SJCRH30 (cell line): ENCODE results near the gene NCF4. TPM values are rescaled to one million over a fixed set of nuclear protein-coding genes. Genes with fewer than 3 reads are reported as not detected.

Experiments used
- DNase-seq, 2 experiments: peaks; one replicate each; pipeline ENCODE4 v3.0.0-alpha.2; 2015 to 2020
- H3K27ac ChIP-seq: fragments of 250-450 bp; sonication (Bioruptor Pico); 2 replicates; pipeline ENCODE4 v1.5.1; 2020; ENCODE audit warnings: mild to moderate bottlenecking, moderate library complexity
- H3K27me3 ChIP-seq: fragments of 250-450 bp; sonication (Bioruptor Pico); 2 replicates; pipeline ENCODE4 v1.5.1; 2020; ENCODE audit warnings: mild to moderate bottlenecking, moderate library complexity
- H3K36me3 ChIP-seq: fragments of 250-450 bp; sonication (Bioruptor Pico); 2 replicates; pipeline ENCODE4 v1.5.1; 2020; ENCODE audit warnings: mild to moderate bottlenecking, moderate library complexity
- H3K4me1 ChIP-seq: fragments of 250-450 bp; sonication (Bioruptor Pico); 2 replicates; pipeline ENCODE4 v1.5.1; 2020; ENCODE audit warnings: mild to moderate bottlenecking, moderate library complexity
- H3K4me3 ChIP-seq: fragments of 250-450 bp; sonication (Bioruptor Pico); 2 replicates; pipeline ENCODE4 v1.5.1; 2020; ENCODE audit warnings: mild to moderate bottlenecking, moderate library complexity
- H3K9me3 ChIP-seq: fragments of 250-450 bp; sonication (Bioruptor Pico); replicated peaks from 2 replicates; pipeline ENCODE4 v1.5.1; 2020; ENCODE audit warnings: mild to moderate bottlenecking, moderate library complexity
- total RNA-seq: library from RNA; depleted of rRNA; stranded (reverse); fragments of >200 nt; shearing (Covaris generic); gene quantifications from 2 replicates; pipeline ENCODE4 v1.2.3, GENCODE V29; 2014; rRNA removed

Gene NCF4
- total RNA-seq, 1 experiment from 2014 or later = not detected

DNA sequence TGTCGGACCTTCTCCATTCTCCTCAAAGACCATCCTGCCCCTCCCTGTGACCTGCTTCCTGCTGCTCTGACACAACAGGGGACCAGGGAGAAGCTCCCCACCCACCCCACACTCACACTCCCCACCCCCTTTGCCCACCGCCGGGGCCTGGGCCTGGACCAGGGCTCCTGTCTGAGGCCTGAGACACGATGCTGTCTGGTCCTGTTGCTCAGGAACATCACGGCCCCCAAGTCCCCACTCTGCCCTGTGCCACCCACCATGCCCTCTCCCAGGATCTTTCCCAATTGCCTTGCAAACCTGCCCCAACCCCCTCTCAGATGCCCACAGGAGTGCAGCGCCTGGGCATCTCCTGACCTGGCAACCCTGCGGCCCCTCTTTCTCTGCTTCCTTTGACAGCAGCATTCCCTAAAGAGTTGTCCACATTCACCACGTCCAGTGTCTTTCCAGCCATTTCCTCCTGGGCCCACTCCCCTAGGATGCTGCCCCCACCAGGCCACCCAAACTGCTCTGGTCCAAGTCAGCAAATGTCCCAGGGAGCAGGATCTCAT is 63.4 kb downstream of the NCF4 start:
- H3K27me3 ChIP-seq = no peaks in the 10 kb centered on the region
- H3K4me1 ChIP-seq = no peaks in the 10 kb centered on the region
- no peaks in the 10 kb centered on the region for H3K9me3 ChIP-seq
- H3K27ac ChIP-seq = no peak overlapping the region
- no peaks in the 10 kb centered on the region for H3K36me3 ChIP-seq
- no peak for DNase-seq
- no peak overlapping the region for H3K4me3 ChIP-seq

DNA sequence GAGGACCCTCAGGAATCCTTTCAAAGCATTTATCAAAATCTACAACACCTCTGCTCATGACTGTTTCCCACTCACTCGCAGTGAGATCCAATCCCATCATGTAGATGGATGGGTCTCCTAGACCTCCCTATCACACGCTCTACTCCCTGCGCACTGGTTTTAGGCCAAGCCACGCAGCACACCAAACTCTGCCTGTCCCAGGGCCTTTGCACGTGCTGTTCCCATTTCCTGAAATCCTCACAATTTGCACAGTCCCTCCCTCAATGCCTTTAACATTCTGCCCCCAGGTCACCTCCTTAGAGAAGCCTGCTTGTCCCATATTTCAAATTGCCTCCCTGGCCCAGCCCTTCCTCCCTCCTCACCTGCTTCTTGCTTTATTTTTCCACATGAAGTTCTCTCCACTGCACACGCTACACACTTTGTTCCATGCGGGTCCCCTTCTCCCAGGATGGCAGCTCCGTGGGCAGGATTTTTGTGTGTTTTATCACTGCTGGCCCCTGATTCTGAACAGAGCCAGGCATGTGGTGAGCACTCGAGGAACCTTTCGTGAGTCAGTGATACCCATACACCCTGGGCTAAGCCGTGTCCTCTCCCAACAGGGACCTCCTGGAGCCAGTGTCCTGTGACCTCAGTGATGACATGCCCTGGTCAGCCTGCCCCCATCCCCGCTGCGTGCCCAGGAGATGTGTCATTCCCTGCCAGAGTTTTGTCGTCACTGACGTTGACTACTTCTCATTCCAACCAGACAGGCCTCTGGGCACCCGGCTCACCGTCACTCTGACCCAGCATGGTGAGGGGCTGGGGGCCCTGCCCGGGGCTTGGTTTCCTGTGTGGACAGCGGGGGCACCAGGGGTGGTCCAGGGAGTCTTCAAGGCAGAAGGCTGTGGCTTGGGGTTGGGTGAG is 64.8 kb downstream of the NCF4 start:
- no peaks in the 10 kb centered on the region for H3K4me1 ChIP-seq
- DNase-seq = no peak

GRCh38 chr22:36926309-36926708 is 65.5 kb downstream of the NCF4 start:
- H3K9me3 ChIP-seq = no peaks in the 10 kb centered on the region
- no peak overlapping the region for H3K4me3 ChIP-seq
- H3K36me3 ChIP-seq = no peaks in the 10 kb centered on the region
- no peak for DNase-seq
- no peaks in the 10 kb centered on the region for H3K4me1 ChIP-seq
- H3K27ac ChIP-seq = no peak overlapping the region
- H3K27me3 ChIP-seq = peaks cover 6% of the 10 kb centered on the region; the same call in 1 of the 2 replicates

More for the DNA sequence above, 64.8 kb downstream of the NCF4 start:
- Histone ChIP-seq H3K9me3 (no peaks in the 10 kb centered on the region), H3K36me3 (no peaks in the 10 kb centered on the region), H3K27ac (no peak overlapping the region), H3K4me3 (no peak overlapping the region), H3K27me3 (no peaks in the 10 kb centered on the region)

- H3K4me1 ChIP-seq = no peaks in the 10 kb centered on the region
- no peaks in the 10 kb centered on the region for H3K36me3 ChIP-seq
- no peak for DNase-seq
- H3K9me3 ChIP-seq = no peaks in the 10 kb centered on the region
- peaks cover 6% of the 10 kb centered on the region; the same call in 1 of the 2 replicates for H3K27me3 ChIP-seq
- H3K4me3 ChIP-seq = no peak overlapping the region
- no peak overlapping the region for H3K27ac ChIP-seq
These were observed 66.1 kb downstream of the NCF4 start for GRCh38 chr22:36926721-36927435.

Other genes with a start within 250 kb of the NCF4 start
- gene CACNG2, start 157.3 kb upstream of the NCF4 start, total RNA-seq = 0.10 and 0.18 TPM in 2 replicates
- 1.8 and 2.2 TPM in 2 replicates for gene IFT27, start 84.9 kb upstream of the NCF4 start, total RNA-seq
- gene PVALB, start 44.0 kb upstream of the NCF4 start, total RNA-seq = 0.45 TPM in 1 of 2 replicates, not detected in the other
- gene CSF2RB, start 52.6 kb downstream of the NCF4 start, total RNA-seq = not detected in 2 replicates
- gene TST, start 158.4 kb downstream of the NCF4 start, total RNA-seq = 5.4 and 5.7 TPM in 2 replicates
- 58.7 and 59.8 TPM in 2 replicates for gene MPST, start 158.7 kb downstream of the NCF4 start, total RNA-seq
- gene KCTD17, start 190.7 kb downstream of the NCF4 start, total RNA-seq = 12.5 and 14.1 TPM in 2 replicates
- gene TMPRSS6, start 248.7 kb downstream of the NCF4 start, total RNA-seq = not detected in 2 replicates